NCI-H1436 (cell line): Measurements from ENCODE around the gene OXGR1.
"Not testable (repeated sequence)": the region's sequence is repeated elsewhere in the genome, so short reads cannot be mapped to it uniquely, and the experiment has no call there.

Source experiments
- DNase-seq: peaks from one replicate; lab custom pipeline; 2025; lab: John Stamatoyannopoulos, UW

OXGR1 gene

DNA sequence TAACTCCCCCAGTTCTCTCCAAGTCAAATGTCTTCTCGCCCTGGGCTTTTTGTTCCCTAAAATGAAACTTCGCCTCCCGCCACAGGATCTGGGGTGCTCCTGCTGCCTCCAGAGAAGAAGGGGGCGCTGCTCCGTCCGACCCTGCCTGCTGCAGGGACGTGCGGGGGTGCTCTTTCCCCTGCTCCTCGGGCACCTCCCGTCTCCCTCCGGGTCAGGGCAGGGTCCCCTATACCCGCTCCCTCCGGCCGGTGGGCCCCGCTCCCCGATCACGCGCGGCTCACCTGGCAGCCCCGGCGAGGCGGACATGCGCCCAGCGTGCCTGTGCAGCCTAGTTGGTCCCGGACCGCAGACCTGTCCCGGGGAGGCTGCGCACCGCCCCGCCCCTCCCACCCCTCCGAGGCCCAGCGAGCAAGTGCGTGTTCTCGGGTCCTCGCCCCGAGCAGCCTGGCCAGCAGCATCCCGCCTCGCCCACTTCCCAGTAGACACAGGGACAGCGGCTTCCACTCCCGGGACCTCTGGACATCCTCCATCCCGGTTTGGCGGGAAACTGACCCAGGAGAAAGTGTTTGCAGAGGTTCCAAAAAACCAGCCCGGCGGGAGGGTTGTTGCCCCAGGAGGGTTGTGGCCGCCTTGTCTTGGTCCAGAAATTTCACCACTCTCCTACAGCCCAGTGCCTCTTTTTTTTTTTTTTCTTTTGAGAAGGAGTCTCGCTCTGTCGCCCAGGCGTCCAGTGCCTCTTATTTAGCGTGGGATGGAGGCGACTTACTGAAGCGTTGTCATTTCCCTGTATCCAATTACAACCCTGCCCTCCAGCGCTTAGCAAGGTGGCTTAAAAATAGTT, at the start of gene OXGR1:
Gene OXGR1 (minus strand): TSS at position 460 of the 841 bp plus-strand sequence. CDS start 6,717 bp downstream, outside the sequence.
- DNase-seq, result no peak

DNA sequence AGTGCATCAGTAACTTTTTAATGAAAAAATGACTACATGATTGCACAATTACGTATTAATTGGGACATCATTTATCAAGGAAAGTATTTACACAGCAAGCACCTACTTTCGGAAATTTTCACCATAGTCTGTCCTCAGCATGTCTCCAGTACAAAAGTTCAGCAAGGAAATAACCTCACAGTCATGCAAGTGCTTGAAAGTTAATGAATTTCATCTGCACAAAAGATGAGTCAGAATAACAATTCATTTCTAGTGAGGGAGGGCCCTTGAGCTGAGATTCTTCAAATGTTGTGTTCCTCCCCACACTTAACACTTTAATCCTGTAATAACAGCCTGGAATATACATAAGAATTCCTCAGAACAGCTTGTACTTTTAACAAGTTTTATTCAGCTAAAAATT, 49.0 kb upstream of the OXGR1 start:
- DNase-seq, result no peak

DNA sequence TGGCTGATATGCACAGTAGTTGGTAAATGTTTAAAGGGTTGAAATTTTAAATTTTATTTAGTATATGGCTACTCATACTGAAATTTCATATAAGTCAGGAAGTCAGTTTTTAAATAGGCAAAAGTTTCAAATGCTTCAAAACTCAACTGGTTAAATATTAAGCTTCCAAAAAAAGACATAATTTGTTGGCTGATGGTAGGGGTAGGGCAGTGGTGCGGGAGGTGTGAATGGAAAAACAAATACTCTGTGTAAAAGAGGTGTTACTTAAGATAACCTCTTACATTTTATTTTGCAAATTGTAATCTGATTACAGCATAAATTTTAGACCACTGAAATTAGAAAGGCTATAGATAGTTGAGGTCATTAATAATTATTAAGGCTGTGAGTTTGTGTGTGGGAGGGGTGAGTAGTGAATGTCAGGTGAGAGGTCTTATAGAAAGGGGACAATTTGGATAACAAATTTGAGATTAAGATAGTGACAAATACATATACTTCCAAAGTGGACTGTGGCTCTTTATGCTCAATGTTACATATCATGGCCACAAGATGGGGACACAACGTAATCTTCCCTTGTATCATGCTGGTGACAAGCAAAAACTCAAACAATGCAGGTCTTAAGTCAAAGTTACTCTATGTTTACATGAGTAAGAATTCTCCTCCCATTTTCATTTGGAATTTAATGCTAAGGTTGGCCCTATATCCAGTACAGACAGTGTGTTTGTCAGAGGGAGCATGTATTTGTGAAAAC, 36.6 kb upstream of the OXGR1 start:
- no peak for DNase-seq

DNA sequence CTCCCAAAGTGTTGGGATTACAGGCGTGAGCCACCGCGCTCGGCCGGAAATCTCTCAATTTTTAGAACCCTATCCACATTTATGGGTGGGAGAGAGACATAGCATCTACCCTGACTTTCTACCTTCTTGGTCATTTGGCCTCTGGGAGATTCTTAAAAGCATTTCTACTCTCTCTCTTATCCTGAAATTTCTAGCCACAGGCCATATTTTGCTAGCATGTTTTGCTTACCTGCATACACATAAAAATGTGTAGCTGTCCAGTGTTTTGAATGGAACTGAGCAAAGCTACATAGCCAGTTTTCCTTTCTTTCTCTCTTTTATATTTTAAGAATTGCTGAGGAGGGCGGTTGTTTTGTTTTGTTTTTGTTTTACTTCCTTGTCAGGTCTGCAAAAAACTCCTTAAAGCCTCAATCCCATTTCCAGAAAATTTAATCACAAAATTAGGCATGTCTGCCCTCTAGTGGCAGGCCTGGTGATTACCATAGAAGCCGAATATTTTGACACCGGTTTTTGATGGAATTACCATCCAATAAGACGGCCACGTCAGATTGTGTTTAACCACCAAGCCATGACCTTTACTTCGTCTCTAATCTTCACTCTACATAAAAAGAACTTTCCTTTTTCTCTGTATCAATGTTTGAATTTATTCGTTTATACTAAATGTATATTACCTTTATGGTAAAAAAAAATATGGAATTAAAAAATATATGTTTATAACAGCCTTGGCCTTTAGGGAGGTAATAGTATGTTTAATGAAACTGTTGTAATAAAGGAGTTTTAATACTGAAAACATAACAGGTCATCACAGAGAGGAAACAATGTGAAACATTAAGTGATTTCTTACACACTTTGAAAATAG, 34.4 kb upstream of the OXGR1 start:
- DNase-seq, result peak; percentile 62

DNA sequence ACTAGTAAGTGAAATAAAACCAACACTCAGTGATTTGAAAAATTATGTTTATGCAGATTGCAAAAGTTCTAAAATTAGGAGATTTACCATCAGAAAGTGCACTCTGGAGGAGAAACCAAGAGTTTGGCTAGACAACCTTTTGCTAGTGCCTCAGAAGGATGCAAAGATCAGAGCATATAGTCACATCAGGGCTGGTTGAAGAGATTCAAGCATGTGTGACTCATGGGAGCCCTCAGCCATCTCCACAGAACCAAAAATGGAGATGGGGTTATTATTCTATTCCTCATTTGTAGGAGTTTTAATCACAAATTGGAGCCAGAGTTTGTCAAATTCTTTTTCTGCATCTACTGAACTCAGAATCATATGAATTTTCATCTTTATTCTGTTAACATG, 32.9 kb upstream of the OXGR1 start:
- DNase-seq, result no peak

DNA sequence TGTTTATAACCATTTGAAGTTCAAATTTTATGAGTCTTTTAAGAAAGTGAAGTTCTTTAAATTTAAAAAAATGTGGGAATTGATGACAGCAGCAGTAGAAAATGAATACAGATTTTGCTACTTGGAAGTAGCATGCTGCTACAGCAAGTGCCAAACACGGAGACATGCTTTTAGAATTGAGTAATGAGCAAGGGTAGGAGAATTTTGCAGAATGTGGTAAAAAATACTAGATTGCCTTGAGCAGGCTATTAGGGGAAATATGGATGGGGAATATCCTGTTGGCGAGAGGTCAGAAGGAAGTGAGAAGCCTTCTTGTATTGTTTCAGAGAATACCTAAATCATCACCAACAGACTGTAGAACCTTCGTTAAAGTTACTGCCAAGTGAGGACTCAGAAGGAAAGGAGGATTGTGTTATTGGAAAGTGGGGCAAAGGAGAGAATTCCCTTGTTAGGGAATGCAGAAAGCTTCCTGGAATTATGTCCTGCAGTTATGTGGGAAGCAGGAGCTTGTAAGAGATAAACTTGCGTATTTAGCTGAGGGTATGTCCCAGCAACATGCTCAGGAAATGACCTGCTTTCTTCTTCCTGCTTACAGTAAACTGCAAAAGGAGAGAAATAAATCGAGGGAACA, 32.4 kb upstream of the OXGR1 start:
- no peak for DNase-seq

DNA sequence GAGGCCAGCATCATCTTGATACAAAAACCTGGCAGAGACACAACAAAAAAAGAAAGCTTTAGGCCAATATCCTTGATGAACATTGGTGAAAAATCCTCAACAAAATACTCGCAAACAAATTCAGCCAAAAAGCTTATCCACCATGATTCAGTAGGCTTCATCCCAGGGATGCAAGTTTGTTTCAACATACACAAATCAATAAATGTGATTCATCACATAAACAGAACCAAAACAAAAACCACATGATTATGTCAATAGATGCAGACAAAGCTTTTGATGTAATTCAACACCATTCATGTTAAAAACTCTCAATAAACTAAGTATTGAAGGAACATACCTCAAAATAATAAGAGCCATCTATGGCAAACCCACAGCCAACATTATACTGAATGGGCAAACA, 29.5 kb upstream of the OXGR1 start:
- DNase-seq, result not testable (repeated sequence)

DNA sequence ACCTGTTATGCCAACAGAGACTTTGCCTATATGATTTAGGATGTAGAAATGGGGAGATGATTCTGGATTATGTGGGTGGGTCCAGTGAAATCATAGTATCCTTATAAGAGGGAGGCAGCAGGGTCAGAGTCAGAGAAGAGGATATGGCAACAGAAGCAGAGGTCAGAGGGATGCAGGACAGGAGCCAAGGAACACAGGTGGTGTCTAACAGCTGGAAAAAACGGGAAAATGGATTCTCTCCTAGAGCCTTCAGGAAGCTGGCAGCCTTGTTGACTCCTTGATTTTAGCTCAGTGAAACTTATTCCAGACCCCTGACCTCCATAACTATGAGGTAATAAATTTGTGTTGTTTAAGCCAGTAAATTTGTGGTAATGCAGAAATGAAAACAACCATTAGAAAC, 28.8 kb upstream of the OXGR1 start:
- DNase-seq, result no peak

DNA sequence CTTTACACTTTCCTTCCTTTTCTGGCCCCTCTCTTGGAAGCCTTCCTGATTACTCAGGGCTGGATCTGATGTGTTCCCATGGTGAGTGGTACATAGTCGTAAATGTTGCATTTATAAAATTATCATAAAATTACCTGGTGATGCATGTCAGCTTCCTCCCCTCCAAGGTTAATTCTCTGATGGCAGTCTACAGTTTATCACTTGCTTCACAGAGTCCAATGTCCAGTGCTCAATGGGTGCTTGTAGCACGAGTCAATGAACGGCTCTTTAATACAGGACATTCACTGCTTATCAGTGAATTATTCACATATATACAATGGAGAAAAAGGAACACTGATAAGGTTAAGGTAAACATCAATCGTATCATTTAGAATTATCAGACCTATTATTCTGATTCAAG, 27.0 kb upstream of the OXGR1 start:
- DNase-seq, result no peak

DNA sequence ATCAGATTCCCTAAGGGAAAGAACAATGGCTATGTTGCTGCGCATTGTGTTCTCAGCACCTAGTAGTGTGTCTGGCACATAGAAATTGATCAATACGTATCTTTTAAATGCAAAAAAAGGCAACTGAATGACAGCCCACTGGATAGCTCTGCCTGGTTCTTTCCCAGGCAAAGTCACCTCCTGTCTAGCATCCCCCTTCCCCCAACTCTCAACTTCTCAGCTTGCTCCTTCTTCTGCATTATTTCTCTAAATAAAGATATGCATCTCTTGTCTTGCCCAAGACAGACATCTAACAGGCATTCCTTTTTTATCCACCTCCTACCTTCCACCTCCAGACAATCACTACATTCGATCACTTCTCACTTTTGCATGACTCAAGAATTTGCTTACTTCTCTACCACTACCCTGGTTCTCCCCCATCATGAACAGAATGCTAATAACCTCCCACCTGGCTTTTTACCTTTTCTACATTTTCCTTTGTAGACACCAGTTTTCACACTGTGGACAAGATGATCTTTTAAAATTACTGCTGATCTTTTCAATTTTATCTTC, 26.5 kb upstream of the OXGR1 start:
- no peak for DNase-seq

DNA sequence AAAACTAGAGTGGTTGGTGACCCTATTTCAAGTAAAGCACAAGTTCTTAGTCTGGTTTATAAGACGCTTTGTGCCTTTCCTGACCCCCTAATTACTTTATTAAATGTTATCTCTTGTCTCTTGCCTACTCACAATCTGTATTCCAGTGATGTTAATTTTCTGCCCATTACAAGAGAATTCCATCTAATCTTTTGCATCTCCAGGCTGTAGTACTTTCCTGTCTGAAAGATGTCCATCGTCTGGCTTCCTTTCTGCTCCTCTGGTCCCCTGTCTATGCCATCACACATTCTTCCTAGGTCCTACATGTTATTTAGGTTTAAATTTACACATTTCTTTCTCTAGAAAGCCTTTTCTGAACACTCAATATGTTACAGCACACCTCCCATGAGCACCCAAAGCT, 25.9 kb upstream of the OXGR1 start:
- DNase-seq, result no peak

DNA sequence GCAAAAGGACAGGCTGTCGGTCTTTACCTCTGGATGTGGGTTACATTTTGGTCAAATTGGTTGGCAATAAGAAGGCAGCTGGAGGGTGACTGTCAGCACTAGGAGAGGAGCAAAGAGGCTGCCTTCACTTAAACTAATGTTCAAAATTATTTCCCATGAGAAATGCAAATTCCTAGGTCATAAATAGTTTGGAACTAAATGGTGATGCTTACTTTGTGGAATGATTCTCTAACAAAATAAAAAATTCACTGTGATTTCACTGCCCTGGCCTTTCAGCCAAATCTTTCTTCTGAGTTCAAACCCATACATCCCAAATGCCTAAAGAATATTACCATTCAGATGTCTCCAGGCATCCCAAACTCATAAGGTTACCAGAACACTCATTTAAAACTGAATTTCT, 25.0 kb upstream of the OXGR1 start:
- DNase-seq, result no peak

DNA sequence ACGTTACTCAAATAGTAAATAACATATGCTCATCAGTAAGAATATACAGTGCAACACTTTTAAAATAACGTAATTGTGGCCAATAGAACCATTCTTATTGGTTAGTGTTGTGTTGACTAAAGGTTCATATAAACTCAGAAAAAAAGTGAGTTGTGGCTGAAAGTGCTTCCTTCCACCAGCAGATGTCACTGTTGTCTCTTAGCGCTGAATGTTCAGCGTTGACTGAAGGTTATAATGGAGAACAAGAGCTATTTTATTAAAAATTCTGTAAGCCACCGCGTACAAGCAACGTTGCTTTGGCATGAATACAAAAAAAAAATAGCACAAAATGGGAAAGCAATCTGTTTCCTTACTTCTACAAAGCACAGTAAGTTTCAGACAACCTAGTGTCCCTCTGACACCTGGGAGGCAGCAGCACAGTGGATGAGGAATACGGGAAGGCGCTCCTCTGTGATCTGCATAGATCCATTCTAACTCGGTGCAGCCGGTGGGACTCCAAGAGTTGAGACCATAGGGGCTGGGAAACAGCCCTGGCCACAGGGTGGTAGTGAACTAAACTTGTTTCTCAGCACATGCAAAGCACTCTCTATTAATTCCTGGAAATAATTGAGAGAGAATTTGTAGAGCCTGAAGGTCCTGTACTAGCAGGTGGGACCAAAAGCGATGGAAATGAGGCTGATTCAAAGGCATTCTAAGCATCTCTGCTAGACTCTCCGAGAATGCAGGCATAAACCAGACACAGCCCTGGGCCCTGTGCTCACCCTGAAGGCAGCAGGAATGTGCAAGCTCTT, 23.9 kb upstream of the OXGR1 start:
- peak; percentile 54 for DNase-seq

DNA sequence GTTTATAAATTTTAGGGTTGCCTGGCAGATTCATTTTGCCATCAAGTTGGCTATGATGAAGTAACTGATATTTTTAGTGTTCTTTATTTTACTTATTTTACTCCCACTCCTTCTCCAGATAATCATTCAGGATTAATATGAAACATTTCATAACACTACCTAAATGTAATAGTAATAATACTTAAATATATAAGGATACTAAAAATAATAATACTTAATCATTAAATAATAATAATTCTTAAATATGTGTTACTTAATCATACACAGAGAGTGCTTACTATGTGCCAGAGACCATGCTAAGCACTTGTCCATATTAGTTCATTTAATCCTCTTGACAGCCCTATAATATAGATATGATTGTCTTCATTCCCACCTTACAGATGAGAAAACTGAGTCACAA, 23.0 kb upstream of the OXGR1 start:
- no peak for DNase-seq

DNA sequence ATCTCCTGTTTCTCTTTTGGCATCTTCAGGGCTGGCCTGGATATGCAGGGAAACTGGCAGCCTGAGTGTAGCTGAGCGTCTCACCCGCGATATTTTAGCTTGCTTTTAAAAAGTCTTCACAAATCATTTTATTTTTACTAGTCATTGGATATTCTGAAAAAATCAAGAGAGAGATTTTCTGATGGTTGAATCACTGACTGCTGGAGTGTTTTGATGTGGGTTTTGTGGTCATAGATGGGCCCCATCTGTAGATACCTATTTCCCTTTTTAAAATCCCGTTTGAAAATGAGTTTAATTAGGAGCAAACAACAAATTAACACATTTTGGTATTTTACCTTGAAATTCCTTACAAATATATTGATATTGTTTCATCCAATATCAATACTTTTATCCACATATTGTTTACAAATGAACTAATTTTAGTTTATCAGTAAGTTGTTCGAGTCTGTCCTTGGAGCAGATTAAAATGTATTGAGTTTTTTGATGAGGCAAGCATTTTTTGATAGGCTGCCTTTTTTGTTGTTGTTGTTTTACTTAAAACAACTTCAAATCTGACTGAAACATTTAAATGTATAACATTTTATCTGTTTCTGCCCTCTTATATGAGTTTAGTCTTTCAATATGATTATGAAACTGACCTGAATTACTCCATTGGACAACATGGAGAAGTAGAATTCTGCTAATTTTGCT, 21.5 kb upstream of the OXGR1 start:
- no peak for DNase-seq

DNA sequence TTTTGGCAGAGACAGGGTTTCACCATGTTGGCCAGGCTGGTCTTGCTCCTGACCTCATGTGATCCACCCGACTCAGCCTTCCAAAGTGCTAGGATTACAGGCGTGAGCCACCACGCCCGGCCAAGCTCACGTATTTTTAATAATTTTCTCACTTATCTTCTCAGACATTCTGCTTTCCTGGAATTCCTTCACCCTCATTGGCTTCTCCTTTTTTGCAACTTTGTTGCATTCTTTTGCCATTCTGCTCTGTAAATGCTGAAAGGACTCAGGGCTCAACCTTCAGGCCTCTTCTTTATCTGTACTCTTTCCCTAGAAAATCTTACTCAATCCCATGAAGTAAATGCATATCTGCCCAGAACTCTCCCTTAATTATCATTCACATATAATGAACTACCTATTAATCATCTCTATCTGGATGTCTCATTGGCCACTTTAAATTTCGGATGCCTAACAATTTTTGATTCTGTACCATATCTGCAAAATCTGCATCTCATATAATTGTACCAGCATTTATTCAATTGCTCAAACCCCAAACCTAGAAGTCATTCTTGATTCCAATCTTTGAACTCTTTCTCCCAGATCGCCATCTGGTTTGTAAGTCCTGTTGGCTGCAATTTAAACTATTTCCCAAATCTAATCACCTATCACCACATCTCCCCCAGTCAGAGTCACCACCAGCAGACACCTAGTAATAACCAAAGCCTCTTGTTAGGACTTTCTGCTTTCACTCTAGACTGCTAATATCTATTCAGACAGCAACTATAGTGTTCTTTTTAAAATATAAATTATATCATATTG, 18.2 kb upstream of the OXGR1 start:
- no peak for DNase-seq

DNA sequence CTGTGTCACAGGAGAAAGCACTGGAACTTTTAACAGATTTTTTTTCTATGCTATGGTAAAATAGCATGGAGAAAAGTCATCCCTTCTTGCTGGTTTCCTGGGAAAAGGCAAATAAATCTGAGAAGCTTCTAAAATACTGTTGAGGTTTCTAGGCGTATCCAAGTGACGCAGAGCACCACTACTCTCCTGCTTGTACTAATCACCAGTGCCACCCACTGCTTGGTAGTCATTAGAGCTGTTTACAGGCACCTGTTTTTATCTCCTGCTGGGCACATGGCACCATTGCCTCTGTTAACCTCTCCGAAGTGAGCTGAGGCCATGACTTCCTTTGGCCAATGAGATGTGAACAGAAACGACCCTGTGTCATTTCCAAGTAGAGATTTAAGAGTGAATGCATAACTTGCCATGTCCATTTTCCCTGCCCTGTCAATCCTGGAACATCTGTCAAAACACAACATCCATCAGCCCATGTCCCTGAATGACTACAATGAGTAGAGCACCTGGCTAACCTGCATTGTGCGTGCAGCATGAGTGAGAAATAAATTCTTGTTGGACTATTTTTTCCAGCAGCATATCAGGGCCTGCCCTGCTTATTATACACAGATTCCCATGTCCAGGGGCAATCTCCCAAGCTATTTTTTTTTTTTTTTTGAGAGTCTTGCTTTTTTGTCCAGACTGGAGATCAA, 17.3 kb upstream of the OXGR1 start:
- DNase-seq, result no peak

DNA sequence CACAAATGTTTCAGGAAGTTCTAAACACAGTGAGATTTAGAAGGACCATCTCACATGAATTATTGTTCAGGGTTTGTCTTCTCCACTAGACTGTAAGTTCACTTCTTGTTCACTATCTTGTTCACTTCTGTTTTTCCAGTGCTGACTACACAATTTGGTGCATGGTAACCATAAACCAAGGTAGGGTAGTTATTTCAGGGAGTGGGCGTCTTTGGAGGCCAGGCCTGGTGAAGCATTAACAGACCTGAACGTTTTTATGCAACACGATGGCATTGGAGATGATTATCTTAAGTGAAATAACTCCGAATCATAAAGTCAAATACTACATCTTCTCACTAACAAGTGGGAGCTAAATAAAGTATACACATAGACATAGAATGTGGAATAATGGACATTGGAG, 14.4 kb upstream of the OXGR1 start:
- DNase-seq, result no peak
